Right ventricle myocardium superior (tissue), 1 donor: ENCODE results near the gene CLCA4. TPM values are rescaled to one million over a fixed set of nuclear protein-coding genes. Genes with fewer than 3 reads are reported as not detected.
A peak's percentile ranks its signal among the peaks of the same experiment; 100 is the strongest.

Experiments used
- ATAC-seq: fragments of 200-7000 bp; cut with Tn5 transposase; one replicate; pipeline ENCODE4 v1.9.1; 2020; ENCODE audit warnings: mild to moderate bottlenecking; ENCODE audit not compliant: poor library complexity
- DNase-seq: peaks from one replicate; pipeline ENCODE4 v3.0.0-alpha.2; 2020
- intact Hi-C: fragments of 100-400 bp; cut with DNase I; formaldehyde crosslinking; loops from one replicate; pipeline ENCODE4 v1.11.2; 2022
- total RNA-seq: library from RNA; stranded (reverse); fragmentation: NEBNext Ultra II Directional; extraction: Animal tissue kit (Norgen Biotek cat#: 25700); gene quantifications from one replicate; pipeline ENCODE4 v1.2.1, GENCODE V29; 2021
- donor health status: DM: no; HTN: yes; CAD: no; lungs with severe emphysema.

CLCA4 gene
- total RNA-seq, 1 donor from 2014 or later = not detected

GRCh38 chr1:86521522-86521891 is 25.4 kb upstream of the CLCA4 start:
- intact Hi-C loops = no loop called here

DNA sequence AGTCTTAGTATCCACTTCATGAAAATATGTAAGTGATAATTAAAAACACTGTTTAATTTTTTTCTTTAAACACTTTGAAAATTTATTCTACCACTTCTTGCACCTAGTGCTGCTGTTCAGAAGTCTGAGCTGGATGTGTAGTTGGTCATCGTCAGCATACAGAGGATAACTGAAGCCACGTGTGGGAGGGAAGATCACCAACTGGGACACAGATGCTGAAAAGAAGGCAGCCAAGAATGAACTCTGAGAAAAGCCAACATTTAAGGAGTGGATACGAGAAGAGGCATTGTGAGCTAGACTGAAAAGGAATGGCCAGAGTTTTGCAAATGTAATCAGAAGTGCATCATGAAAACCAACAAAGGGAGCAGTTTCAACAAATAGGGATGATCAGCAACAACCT is 24.6 kb upstream of the CLCA4 start:
- DNase-seq (no peak), ATAC-seq (no peak)
- intact Hi-C loops = no loop called here

More at GRCh38 chr1:86521522-86521891, 25.4 kb upstream of the CLCA4 start:
- DNase-seq (no peak), ATAC-seq (no peak)

DNA sequence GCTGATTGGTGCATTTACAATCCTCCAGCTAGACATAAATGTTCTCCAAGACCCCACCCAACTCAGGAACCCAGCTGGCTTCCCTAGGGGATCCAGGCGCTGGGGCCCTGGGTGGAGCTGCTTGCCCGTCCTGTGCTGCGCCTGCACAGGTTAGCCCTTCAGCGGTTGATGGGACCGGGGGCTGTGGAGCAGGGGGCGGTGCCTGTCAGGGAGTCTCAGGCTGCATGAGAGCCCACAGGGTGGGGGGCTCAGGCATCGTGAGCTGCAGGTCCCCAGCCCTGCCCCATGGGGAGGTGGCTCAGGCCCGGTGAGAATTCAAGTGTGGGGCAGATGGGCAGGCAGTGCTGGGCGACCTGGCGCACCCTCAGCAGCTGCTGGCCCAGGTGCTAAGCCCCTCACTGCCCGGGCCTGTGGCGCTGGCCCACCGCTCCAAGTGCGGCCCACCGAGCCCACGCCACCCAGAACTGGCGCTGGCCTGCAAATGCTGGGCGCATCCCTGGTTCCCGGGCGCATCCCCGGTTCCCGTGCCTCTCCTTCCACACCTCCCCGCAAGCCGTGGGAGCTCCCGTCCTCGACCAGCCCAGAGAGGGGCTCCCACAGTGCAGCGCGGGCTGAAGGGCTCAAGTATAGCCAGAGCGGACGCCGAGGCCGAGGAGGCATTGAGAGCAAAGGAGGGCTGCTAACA is 23.1 kb upstream of the CLCA4 start:
- intact Hi-C loops = no loop called here
- ATAC-seq = no peak
- DNase-seq = peak; percentile 32

- intact Hi-C loops = no loop called here
- ATAC-seq = no peak
- no peak for DNase-seq
Measured at GRCh38 chr1:86527306-86527705, 19.6 kb upstream of the CLCA4 start.

- intact Hi-C loops = no loop called here
- ATAC-seq (no peak), DNase-seq (no peak)
Measured at GRCh38 chr1:86530211-86530845, 16.6 kb upstream of the CLCA4 start.

DNA sequence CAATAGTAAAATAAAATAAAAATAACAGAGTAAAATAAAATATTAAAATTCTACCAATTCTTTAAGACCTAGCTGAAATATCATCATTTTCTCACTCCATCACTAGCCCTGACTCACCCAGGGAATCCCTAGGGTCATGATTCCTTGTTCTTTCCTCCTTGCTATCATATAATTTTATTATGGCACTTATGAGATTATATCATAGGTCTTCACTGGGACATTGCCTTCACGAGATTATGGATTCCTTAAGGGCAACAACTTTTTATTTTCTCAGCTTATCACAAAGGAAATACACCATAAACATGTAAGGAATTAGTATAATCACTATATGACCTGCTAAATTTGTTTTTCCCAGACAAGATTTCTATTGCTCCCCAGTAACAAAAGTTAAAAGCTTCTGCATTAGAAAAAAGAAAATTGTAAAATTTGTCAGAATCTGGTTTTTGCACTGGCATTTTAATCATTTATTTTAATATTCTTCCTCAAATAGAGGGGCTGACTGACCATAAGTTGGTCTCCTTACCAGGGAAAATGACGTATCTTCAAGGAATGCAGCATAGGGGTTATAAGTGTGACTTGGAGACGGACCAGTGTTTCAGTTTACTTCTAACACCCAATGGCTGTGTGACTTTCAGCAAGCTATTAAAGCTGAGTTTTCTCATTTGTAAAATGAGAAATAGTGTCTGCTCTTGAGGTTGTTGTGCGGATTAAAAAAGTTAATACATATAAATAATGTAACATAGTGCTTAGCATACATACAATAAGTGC is 8.8 kb upstream of the CLCA4 start:
- DNase-seq (no peak), ATAC-seq (no peak)
- intact Hi-C loops = no loop called here

DNA sequence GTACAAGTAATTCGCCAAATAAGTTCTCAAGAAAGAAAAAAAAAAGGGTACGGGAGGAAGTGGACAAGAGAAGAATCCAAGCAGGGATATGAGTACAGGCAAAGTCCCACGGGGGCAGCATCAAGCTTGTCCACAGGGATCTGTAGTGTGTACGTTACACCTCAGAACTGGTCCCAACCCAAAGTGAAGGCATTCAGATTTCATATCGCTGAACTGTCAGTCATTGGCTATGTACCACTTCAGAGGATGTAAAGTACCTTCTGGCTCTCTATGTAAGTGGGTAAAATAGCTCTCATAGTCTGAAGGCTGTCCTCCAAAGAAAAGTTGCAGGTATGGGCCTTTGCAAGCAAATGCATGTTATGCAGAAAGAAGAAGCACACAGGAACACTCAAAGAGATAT is 8.1 kb upstream of the CLCA4 start:
- ATAC-seq = no peak
- no peak for DNase-seq
- intact Hi-C loops = no loop called here

- intact Hi-C loops = no loop called here
- ATAC-seq = no peak
- DNase-seq = no peak
Measured at GRCh38 chr1:86541859-86542258, 5.0 kb upstream of the CLCA4 start.

DNA sequence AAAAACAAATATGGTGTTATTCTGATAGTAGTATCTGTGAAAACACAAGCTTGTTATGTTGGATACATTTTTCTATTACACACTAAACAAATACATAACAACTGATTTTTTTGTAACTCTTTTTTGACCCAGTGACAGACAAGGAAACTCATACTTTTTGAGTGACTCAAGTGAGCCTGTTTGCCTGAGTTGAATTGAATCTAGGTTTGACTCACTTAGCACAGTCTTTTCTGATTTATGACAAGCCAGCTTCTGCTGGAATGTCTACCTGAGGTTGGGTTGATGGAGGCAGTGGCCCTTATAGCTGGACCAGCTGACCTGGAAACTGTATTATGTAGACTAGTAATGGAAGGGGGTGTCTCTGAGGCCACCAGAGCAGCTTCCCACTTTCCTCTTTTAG is 4.2 kb upstream of the CLCA4 start:
- intact Hi-C loops = no loop called here
- ATAC-seq (no peak), DNase-seq (no peak)

GRCh38 chr1:86548839-86549238 is 2.0 kb downstream of the CLCA4 start:
- ATAC-seq (no peak), DNase-seq (no peak)
- intact Hi-C loops = no loop called here

GRCh38 chr1:86551305-86551704 is 4.4 kb downstream of the CLCA4 start:
- no peak for ATAC-seq
- no peak for DNase-seq
- intact Hi-C loops = no loop called here

GRCh38 chr1:86552376-86552775 is 5.5 kb downstream of the CLCA4 start:
- DNase-seq = no peak
- ATAC-seq = no peak

DNA sequence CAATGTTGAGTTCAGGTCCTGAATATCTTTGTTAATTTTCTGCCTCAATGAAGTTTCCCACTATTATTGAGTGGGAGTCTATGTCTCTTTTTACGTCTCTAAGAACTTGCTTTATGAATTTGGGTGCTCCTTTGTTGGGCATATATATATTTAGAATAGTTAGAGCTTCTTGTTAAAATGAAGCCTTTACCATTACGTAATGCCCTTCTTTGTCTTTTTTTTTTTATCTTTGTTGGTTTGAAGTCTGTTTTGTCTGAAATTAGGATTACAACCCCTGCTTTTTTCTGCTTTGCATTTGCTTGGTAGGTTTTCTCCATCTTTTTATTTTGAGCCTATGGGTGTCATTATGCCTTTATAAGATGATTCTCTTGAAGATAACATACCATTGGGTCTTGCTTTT is 10.9 kb downstream of the CLCA4 start:
- ATAC-seq = no peak
- intact Hi-C loops = no loop called here
- no peak for DNase-seq

More at GRCh38 chr1:86552376-86552775, 5.5 kb downstream of the CLCA4 start:
- intact Hi-C loops = no loop called here

DNA sequence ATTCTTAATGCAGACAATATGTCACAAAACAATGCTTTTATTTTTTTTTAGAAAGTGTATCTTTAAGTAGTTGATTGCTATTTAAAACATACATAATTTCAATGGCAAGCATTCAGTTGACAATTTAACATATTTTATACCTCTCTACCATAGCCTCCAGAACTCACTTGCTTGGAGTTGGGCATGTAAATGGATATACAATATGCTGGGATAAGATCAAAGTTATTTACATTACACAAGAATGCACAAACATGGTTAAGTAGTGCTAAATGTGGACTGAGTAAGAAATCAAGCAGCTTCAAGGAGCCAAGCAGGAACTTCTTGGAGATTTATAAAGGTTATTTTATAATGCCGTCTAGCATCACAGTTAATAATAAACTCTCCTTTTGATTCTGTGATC is 17.0 kb downstream of the CLCA4 start:
- DNase-seq (no peak), ATAC-seq (no peak)
- intact Hi-C loops = no loop called here

DNA sequence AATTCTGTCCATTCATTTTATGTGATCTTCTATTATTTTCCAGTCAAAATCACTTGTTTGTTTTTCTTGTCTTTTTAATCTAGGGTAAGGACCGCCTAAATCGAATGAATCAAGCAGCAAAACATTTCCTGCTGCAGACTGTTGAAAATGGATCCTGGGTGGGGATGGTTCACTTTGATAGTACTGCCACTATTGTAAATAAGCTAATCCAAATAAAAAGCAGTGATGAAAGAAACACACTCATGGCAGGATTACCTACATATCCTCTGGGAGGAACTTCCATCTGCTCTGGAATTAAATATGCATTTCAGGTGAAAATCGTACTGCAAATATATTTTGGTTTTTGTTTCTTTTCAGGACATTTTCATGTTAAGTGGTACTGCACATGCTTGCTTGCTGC is 20.5 kb downstream of the CLCA4 start:
- ATAC-seq = no peak

DNA sequence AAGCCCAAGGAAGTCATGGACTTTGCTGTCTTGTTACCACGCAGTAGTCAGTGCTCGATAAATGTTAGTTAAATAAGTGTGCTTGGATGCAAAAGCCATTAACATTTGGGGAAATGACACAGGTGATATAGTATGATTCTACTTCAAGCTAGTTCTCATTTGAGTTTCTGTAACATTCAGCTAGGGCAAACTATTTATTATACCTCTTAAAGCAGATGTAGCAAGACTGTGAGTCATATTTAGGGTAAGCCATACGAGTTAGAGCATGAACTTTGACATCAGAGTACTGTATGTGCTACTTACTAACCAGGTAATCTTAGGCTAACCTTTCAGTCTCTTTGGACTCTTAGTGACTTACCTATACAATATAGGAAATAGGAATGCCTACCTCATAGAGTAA is 21.0 kb downstream of the CLCA4 start:
- ATAC-seq = no peak
- no peak for DNase-seq
- intact Hi-C loops = no loop called here

More for the DNA sequence above, 20.5 kb downstream of the CLCA4 start:
- no peak for DNase-seq
- intact Hi-C loops = no loop called here

DNA sequence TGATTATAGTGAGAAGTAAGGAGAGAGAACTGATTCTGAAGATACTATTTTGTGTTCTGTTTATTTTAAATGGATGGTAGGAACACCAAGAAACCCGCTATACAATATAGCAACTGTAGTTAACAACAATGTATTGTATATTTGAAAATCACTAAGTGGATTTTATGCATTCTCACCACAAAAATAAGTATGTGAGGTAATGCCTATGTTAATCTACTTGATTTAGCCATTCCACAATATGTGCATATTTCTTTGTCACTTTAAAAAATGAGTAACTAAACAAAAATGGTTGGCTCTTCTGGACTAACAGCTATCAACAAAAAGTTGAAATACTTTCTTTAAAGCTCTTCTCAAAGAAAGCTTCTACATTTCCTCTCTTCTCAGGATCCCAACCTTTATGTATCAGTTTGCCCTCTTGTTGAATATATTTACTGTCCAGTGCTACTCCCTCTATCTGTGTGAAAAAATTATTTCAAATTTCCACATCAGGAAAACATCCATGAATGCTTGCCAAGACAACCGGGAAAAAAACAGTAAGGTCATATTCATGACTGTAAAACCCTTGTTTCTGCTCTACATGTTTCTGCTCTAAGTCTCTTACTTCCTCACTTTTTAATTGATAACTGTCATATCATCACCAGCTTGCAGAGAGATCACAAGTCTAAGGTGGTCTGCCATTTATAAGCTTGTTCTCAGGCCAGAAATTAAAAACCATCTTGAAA is 27.0 kb downstream of the CLCA4 start:
- DNase-seq = no peak
- intact Hi-C loops = no loop called here
- no peak for ATAC-seq

GRCh38 chr1:86581231-86581630 is 34.4 kb downstream of the CLCA4 start:
- intact Hi-C loops = no loop called here
- DNase-seq (no peak), ATAC-seq (no peak)

GRCh38 chr1:86582161-86582560 is 35.3 kb downstream of the CLCA4 start:
- intact Hi-C loops = no loop called here
- ATAC-seq (no peak), DNase-seq (no peak)
